ENCODE measurements around the gene CTNNA2. TPM values are rescaled to one million over a fixed set of nuclear protein-coding genes. Genes with fewer than 3 reads are reported as not detected.

The CTNNA2 gene
- total and polyA plus RNA-seq, 9 of the 15 experiments (the other 6 are each of a cell fraction or from before 2014, with no cell fraction given), result 0.03 to 0.40 (median 0.15) TPM

GRCh38 chr2:79569048-79569447 lies 56.2 kb downstream of the CTNNA2 start:
- WGBS (ENCODE audit: insufficient coverage, low coverage, missing lambda C conversion rate), result 0% methylated on average over 5 of the region's 5 CpGs
- Histone ChIP-seq H3K27ac (ENCODE audit: extremely low read depth, low read depth, low read length) (no peak overlapping the region), H4K20me1 (replicated peaks; ENCODE audit: control insufficient read depth, insufficient read depth, low read length) (no peaks in the 10 kb centered on the region), H3K79me2 (ENCODE audit: control insufficient read depth, insufficient read depth, low read length) (no peaks in the 10 kb centered on the region), H3K9me1 (ENCODE audit: control insufficient read depth, insufficient read depth, low read length) (no peaks in the 10 kb centered on the region), H3K36me3 (ENCODE audit: control insufficient read depth, insufficient read depth, low read length) (no peaks in the 10 kb centered on the region), H3K9me3 (replicated peaks; ENCODE audit: control insufficient read depth, insufficient read depth, low read depth, low read length) (no peaks in the 10 kb centered on the region), H2AFZ (ENCODE audit: low read depth, low read length) (no peak overlapping the region), H3K9ac (ENCODE audit: insufficient read depth in 1 of 2, low read depth in 2 of 2, low read length in 2 of 2) (no peak overlapping the region), H3K4me2 (ENCODE audit: insufficient read depth, low read length) (no peak overlapping the region), H3K27me3 (ENCODE audit: control insufficient read depth in 2 of 2, insufficient read depth in 2 of 2, low read length in 2 of 2) (no peaks in the 10 kb centered on the region), H3K4me3 (no peak overlapping the region), H3K4me1 (replicated peaks in 1 of 2; ENCODE audit: control insufficient read depth in 2 of 2, insufficient read depth in 2 of 2, low read length in 2 of 2) (no peaks in the 10 kb centered on the region)
- intact Hi-C loops (cut with micrococcal nuclease) (no loop called here), in situ Hi-C loops (cut with MboI) (no loop called here)
- BruUV-seq (replicated peaks), result no TSS peak
- FAIRE-seq, result no peak
- ATAC-seq, result no peak
- no peak for DNase-seq (ENCODE audit: extremely low read depth in 1 of 4, low spot score in 3 of 4)
- CTCF ChIA-PET (ENCODE audit: low intra/inter-chr PET ratio), result no interaction called here
- no peak for TF ChIP-seq SMAD2 (IDR thresholded peaks at IDR 0.05; ENCODE audit: low read depth, low read length)
- no peak for TF ChIP-seq NCOA6 (IDR thresholded peaks at IDR 0.05)
- no peak for TF ChIP-seq JUNB (CRISPR knock-in tag; conservative IDR thresholded peaks at IDR 0.05)
- TF ChIP-seq GTF3C2 (IDR thresholded peaks at IDR 0.05; ENCODE audit: borderline replicate concordance, extremely low read depth, insufficient read length), result no peak
- no peak for TF ChIP-seq KDM5B (IDR thresholded peaks at IDR 0.05; ENCODE audit: insufficient replicate concordance, low read depth, low read length)
- TF ChIP-seq LARP7 (IDR thresholded peaks at IDR 0.05), result no peak
- POLR2A ChIA-PET, result no interaction called here

Measured in K562 (cell line).